Measurements from ENCODE around the gene SPRR5.

Gene SPRR5

GRCh38 chr1:152996633-152997400 is 49.8 kb downstream of the SPRR5 start:
- Histone ChIP-seq H3K4me3 (ENCODE audit: low read length) (no peak overlapping the region), H3K9me3 (replicated peaks; ENCODE audit: insufficient read depth, low read length) (no peaks in the 10 kb centered on the region), H3K9me2 (replicated peaks; ENCODE audit: insufficient read depth, low read length) (no peaks in the 10 kb centered on the region), H2AFZ (ENCODE audit: low read length) (no peak overlapping the region), H3K79me2 (ENCODE audit: low read length) (no peaks in the 10 kb centered on the region), H3K36me3 (replicated peaks; ENCODE audit: insufficient read depth, low read length) (no peaks in the 10 kb centered on the region), H3K9ac (ENCODE audit: low read length) (no peak overlapping the region), H3F3A (ENCODE audit: insufficient read depth, low read length) (no peaks in the 10 kb centered on the region), H3K4me2 (ENCODE audit: low read depth, low read length) (no peak overlapping the region), H3K27me3 (replicated peaks; ENCODE audit: insufficient read depth, low read length) (no peaks in the 10 kb centered on the region), H3K4me1 (ENCODE audit: low read length) (no peaks in the 10 kb centered on the region), H3K27ac (ENCODE audit: low read length) (no peak overlapping the region), H4K20me1 (ENCODE audit: insufficient read depth, low read length) (no peaks in the 10 kb centered on the region)
- TF ChIP-seq CTCF (IDR thresholded peaks at IDR 0.05; ENCODE audit: low read length), result no peak
- no peak for TF ChIP-seq EZH2 (optimal IDR thresholded peaks at IDR 0.05; ENCODE audit: low read depth, low read length)
- no peak for TF ChIP-seq EZH2phosphoT487 (IDR thresholded peaks at IDR 0.05; ENCODE audit: low read length)
- no peak for DNase-seq

GRCh38 chr1:152997901-152998300 is 50.9 kb downstream of the SPRR5 start:
- Histone ChIP-seq H3K27me3 (replicated peaks; ENCODE audit: insufficient read depth, low read length) (no peaks in the 10 kb centered on the region), H3K9me3 (replicated peaks; ENCODE audit: insufficient read depth, low read length) (no peaks in the 10 kb centered on the region), H3K9me2 (replicated peaks; ENCODE audit: insufficient read depth, low read length) (no peaks in the 10 kb centered on the region), H3F3A (ENCODE audit: insufficient read depth, low read length) (no peaks in the 10 kb centered on the region), H2AFZ (ENCODE audit: low read length) (no peak overlapping the region), H3K4me3 (ENCODE audit: low read length) (no peak overlapping the region), H3K4me1 (ENCODE audit: low read length) (no peaks in the 10 kb centered on the region), H4K20me1 (ENCODE audit: insufficient read depth, low read length) (no peaks in the 10 kb centered on the region), H3K4me2 (ENCODE audit: low read depth, low read length) (no peak overlapping the region), H3K36me3 (replicated peaks; ENCODE audit: insufficient read depth, low read length) (no peaks in the 10 kb centered on the region), H3K9ac (ENCODE audit: low read length) (no peak overlapping the region), H3K27ac (ENCODE audit: low read length) (no peak overlapping the region), H3K79me2 (ENCODE audit: low read length) (no peaks in the 10 kb centered on the region)
- no peak for DNase-seq
- TF ChIP-seq EZH2phosphoT487 (IDR thresholded peaks at IDR 0.05; ENCODE audit: low read length) (no peak), EZH2 (optimal IDR thresholded peaks at IDR 0.05; ENCODE audit: low read depth, low read length) (no peak)

GRCh38 chr1:152998476-152998875 is 51.5 kb downstream of the SPRR5 start:
- no peaks in the 10 kb centered on the region for H3K4me1 ChIP-seq (ENCODE audit: low read length)
- no peak for DNase-seq
- no peak overlapping the region for H3K9ac ChIP-seq (ENCODE audit: low read length)
- no peaks in the 10 kb centered on the region for H3K79me2 ChIP-seq (ENCODE audit: low read length)
- H4K20me1 ChIP-seq (ENCODE audit: insufficient read depth, low read length), result no peaks in the 10 kb centered on the region
- H3K27ac ChIP-seq (ENCODE audit: low read length), result no peak overlapping the region
- no peaks in the 10 kb centered on the region for H3K36me3 ChIP-seq (replicated peaks; ENCODE audit: insufficient read depth, low read length)
- TF ChIP-seq EZH2phosphoT487 (IDR thresholded peaks at IDR 0.05; ENCODE audit: low read length) (no peak), CTCF (IDR thresholded peaks at IDR 0.05; ENCODE audit: low read length) (no peak)
- no peaks in the 10 kb centered on the region for H3F3A ChIP-seq (ENCODE audit: insufficient read depth, low read length)
- H3K9me3 ChIP-seq (replicated peaks; ENCODE audit: insufficient read depth, low read length), result no peaks in the 10 kb centered on the region
- no peaks in the 10 kb centered on the region for H3K9me2 ChIP-seq (replicated peaks; ENCODE audit: insufficient read depth, low read length)
- no peak overlapping the region for H3K4me3 ChIP-seq (ENCODE audit: low read length)
- no peaks in the 10 kb centered on the region for H3K27me3 ChIP-seq (replicated peaks; ENCODE audit: insufficient read depth, low read length)
- H2AFZ ChIP-seq (ENCODE audit: low read length), result no peak overlapping the region
- no peak overlapping the region for H3K4me2 ChIP-seq (ENCODE audit: low read depth, low read length)
